GM23338 (cell line): ENCODE results near the gene KCNQ5.

Experiments used
- CTCF ChIP-seq, 2 experiments: fragments of 200-600 bp in 1 of 2; sonication (generic) in 1 of 2; conservative IDR thresholded peaks; 2 replicates each; pipeline versions ENCODE4 v1.5.1 to v1.6.1; 2016 to 2017; ENCODE audit warnings: antibody characterized with exemption in 2 of 2, low read depth in 2 of 2, mild to moderate bottlenecking in 2 of 2, moderate library complexity in 1 of 2
- POLR2AphosphoS5 ChIP-seq: IDR thresholded peaks from 2 replicates; pipeline ENCODE4 v1.6.1; 2016; ENCODE audit warnings: antibody characterized with exemption, low read depth

- no peak for TF ChIP-seq CTCF (conservative IDR thresholded peaks at IDR 0.05; ENCODE audit: low read depth in 2 of 2)
- TF ChIP-seq POLR2AphosphoS5: no peak
These were observed 321.8 kb downstream of the KCNQ5 start for GRCh38 chr6:72943699-72944098.
